H1 (cell line): ENCODE data around the gene GGTLC2. TPM values are rescaled to one million over a fixed set of nuclear protein-coding genes. Genes with fewer than 3 reads are reported as not detected.

Experiments
- CTCF ChIA-PET: fragments of 300-600 bp; sonication (Branson Sonifier 250); formaldehyde crosslinking; loops from one replicate; lab custom pipeline; 2021; ENCODE audit not compliant: partially characterized antibody; lab: Charles Lee
- POLR2A ChIA-PET: fragments of 300-600 bp; sonication (Branson Sonifier 250); formaldehyde crosslinking; loops from one replicate; lab custom pipeline; 2021; ENCODE audit warnings: inconsistent platforms; ENCODE audit not compliant: partially characterized antibody; lab: Charles Lee
- DNase-seq, 2 experiments: peaks; one replicate each; pipeline versions ENCODE4 v3.0.0 to v3.0.0-alpha.2; 2010 to 2022; ENCODE audit warnings: low spot score in 2 of 2, low read depth in 1 of 2, mixed read lengths in 1 of 2
- FAIRE-seq: peaks from 2 replicates; lab custom pipeline; 2011; peaks lifted over from hg19 to GRCh38; lab: Jason Lieb, UNC
- H2AFZ ChIP-seq: 2 replicates; pipeline ENCODE4 v1.8.1; 2012; ENCODE audit warnings: low read length, inconsistent platforms
- H2AK5ac ChIP-seq: 2 replicates; pipeline ENCODE4 v1.6.1; 2013; ENCODE audit warnings: low read depth, low read length
- H2BK120ac ChIP-seq: replicated peaks from 2 replicates; pipeline ENCODE3; 2013; ENCODE audit warnings: low read depth, low read length, inconsistent platforms
- H2BK12ac ChIP-seq: 2 replicates; pipeline ENCODE4 v1.6.1; 2013; ENCODE audit warnings: low read depth, low read length
- H2BK15ac ChIP-seq: 2 replicates; pipeline ENCODE4 v1.6.1; 2013; ENCODE audit warnings: low read length
- H2BK20ac ChIP-seq: 2 replicates; pipeline ENCODE4 v1.6.1; 2013; ENCODE audit warnings: low read length
- H2BK5ac ChIP-seq: 2 replicates; pipeline ENCODE4 v1.6.1; 2013; ENCODE audit warnings: low read depth, low read length
- H3K14ac ChIP-seq: 2 replicates; pipeline ENCODE4 v1.6.1; 2013; ENCODE audit warnings: inconsistent platforms; ENCODE audit not compliant: insufficient read length
- H3K18ac ChIP-seq: 2 replicates; pipeline ENCODE4 v1.6.1; 2013; ENCODE audit warnings: low read length; ENCODE audit errors: extremely low read depth
- H3K23ac ChIP-seq: 2 replicates; pipeline ENCODE4 v1.6.1; 2013; ENCODE audit warnings: inconsistent platforms; ENCODE audit not compliant: insufficient read length
- H3K23me2 ChIP-seq: 2 replicates; pipeline ENCODE4 v1.6.1; 2013; ENCODE audit warnings: low read depth, low read length
- H3K27ac ChIP-seq: 2 replicates; pipeline ENCODE4 v1.6.1; 2011; ENCODE audit warnings: low read depth, low read length, inconsistent platforms
- H3K27me3 ChIP-seq, 4 experiments: replicated peaks in 1 of 4; 1 replicate in 1 of 4; 2 replicates in 3 of 4; pipeline versions ENCODE4 v1.6.1 to v1.8.1; 2011 to 2013; ENCODE audit warnings: low read length in 3 of 4, mild to moderate bottlenecking in 3 of 4, inconsistent platforms in 2 of 4, mixed read lengths in 2 of 4, moderate library complexity in 1 of 4; ENCODE audit not compliant: control insufficient read depth in 3 of 4, insufficient read depth in 3 of 4; ENCODE audit errors: extremely low read depth in 1 of 4
- H3K36me3 ChIP-seq, 4 experiments: 2 replicates each; pipeline versions ENCODE4 v1.6.1 to v1.8.1; 2011 to 2013; ENCODE audit warnings: mild to moderate bottlenecking in 4 of 4, low read length in 3 of 4, moderate library complexity in 2 of 4, control low read depth in 1 of 4, inconsistent platforms in 1 of 4; ENCODE audit not compliant: insufficient read depth in 4 of 4, control insufficient read depth in 2 of 4
- H3K4ac ChIP-seq: replicated peaks from 2 replicates; pipeline ENCODE3; 2013; ENCODE audit warnings: low read length, low read depth, mixed read lengths, inconsistent platforms; ENCODE audit not compliant: insufficient read length
- H3K4me1 ChIP-seq, 4 experiments: replicated peaks in 1 of 4; 1 replicate in 1 of 4; 2 replicates in 3 of 4; pipeline versions ENCODE4 v1.6.1 to v1.8.1; 2011 to 2013; ENCODE audit warnings: low read length in 3 of 4, inconsistent platforms in 2 of 4, mixed read lengths in 1 of 4; ENCODE audit not compliant: insufficient read depth in 4 of 4, control insufficient read depth in 3 of 4
- H3K4me2 ChIP-seq, 2 experiments: 2 replicates each; pipeline versions ENCODE4 v1.6.1 to v1.8.1; 2011 to 2013; ENCODE audit warnings: low read depth in 2 of 2, low read length in 2 of 2, control low read depth in 1 of 2, inconsistent platforms in 1 of 2, mild to moderate bottlenecking in 1 of 2; ENCODE audit not compliant: insufficient read depth in 1 of 2
- H3K4me3 ChIP-seq, 4 experiments: fragments of 200-600, 300-600 bp in 1 of 4; sonication (generic), shearing (Covaris generic), sonication (Bioruptor Twin) in 1 of 4; 2 replicates each; pipeline versions ENCODE4 v1.5.1 to v1.8.1; 2011 to 2016; ENCODE audit warnings: low read length in 4 of 4, low read depth in 3 of 4, control low read depth in 2 of 4, inconsistent platforms in 2 of 4, mild to moderate bottlenecking in 2 of 4, mixed read lengths in 1 of 4, moderate library complexity in 1 of 4; ENCODE audit not compliant: insufficient read depth in 2 of 4; ENCODE audit errors: extremely low read depth in 1 of 4
- H3K56ac ChIP-seq: replicated peaks from 2 replicates; pipeline ENCODE3; 2013; ENCODE audit warnings: low read depth, mild to moderate bottlenecking, mixed read lengths, low read length, inconsistent platforms; ENCODE audit not compliant: insufficient read length
- H3K79me1 ChIP-seq: 2 replicates; pipeline ENCODE4 v1.6.1; 2013; ENCODE audit warnings: low read depth, low read length, control low read depth
- H3K79me2 ChIP-seq, 2 experiments: 2 replicates each; pipeline versions ENCODE4 v1.6.1 to v1.8.1; 2012 to 2013; ENCODE audit warnings: low read length in 2 of 2, mild to moderate bottlenecking in 2 of 2, inconsistent platforms in 1 of 2; ENCODE audit not compliant: insufficient read depth in 2 of 2, control insufficient read depth in 1 of 2
- H3K9ac ChIP-seq, 4 experiments: replicated peaks in 1 of 4; 1 replicate in 1 of 4; 2 replicates in 3 of 4; pipeline versions ENCODE4 v1.6.1 to v1.8.1; 2011 to 2013; ENCODE audit warnings: low read depth in 3 of 4, low read length in 3 of 4, control low read depth in 2 of 4, mild to moderate bottlenecking in 2 of 4, moderate library complexity in 2 of 4, inconsistent platforms in 1 of 4; ENCODE audit errors: extremely low read depth in 1 of 4
- H3K9me3 ChIP-seq, 2 experiments: 2 replicates each; pipeline versions ENCODE4 v1.6.1 to v1.8.1; 2012 to 2013; ENCODE audit warnings: mild to moderate bottlenecking in 2 of 2, moderate library complexity in 2 of 2, control low read depth in 1 of 2, inconsistent platforms in 1 of 2, low read depth in 1 of 2, low read length in 1 of 2, mixed read lengths in 1 of 2; ENCODE audit not compliant: insufficient read depth in 2 of 2
- H4K20me1 ChIP-seq, 2 experiments: replicated peaks in 1 of 2; 2 replicates each; pipeline versions ENCODE3 to v1.8.1; 2011 to 2013; ENCODE audit warnings: inconsistent platforms in 2 of 2, low read length in 2 of 2, mild to moderate bottlenecking in 1 of 2; ENCODE audit not compliant: insufficient read depth in 2 of 2, control insufficient read depth in 1 of 2
- H4K5ac ChIP-seq: 2 replicates; pipeline ENCODE4 v1.6.1; 2013; ENCODE audit warnings: low read length, low read depth, mixed read lengths, inconsistent platforms; ENCODE audit not compliant: insufficient read length
- H4K8ac ChIP-seq: 2 replicates; pipeline ENCODE4 v1.8.0; 2013; ENCODE audit warnings: mild to moderate bottlenecking, moderate library complexity, low read length, inconsistent platforms; ENCODE audit not compliant: insufficient read depth; ENCODE audit errors: extremely low read depth
- H4K91ac ChIP-seq: replicated peaks from 2 replicates; pipeline ENCODE3; 2013; ENCODE audit warnings: low read length, mixed read lengths, inconsistent platforms; ENCODE audit not compliant: insufficient read length
- ASH2L ChIP-seq: fragments of 200-600, 300-600 bp; sonication (generic); IDR thresholded peaks from one replicate; pipeline ENCODE4 v1.7.1; 2017; ENCODE audit warnings: low read length
- BACH1 ChIP-seq: IDR thresholded peaks from 2 replicates; pipeline ENCODE4 v1.6.1; 2012; ENCODE audit warnings: low read length, improper control_type of control experiment
- CHD2 ChIP-seq: IDR thresholded peaks from 2 replicates; pipeline ENCODE4 v1.6.1; 2012; ENCODE audit warnings: low read length, improper control_type of control experiment
- EP300 ChIP-seq, 2 experiments: IDR thresholded peaks; 1 replicate in 1 of 2; 2 replicates in 1 of 2; pipeline ENCODE4 v1.6.1; 2011 to 2012; ENCODE audit warnings: low read depth in 2 of 2, low read length in 2 of 2, mild to moderate bottlenecking in 2 of 2, borderline replicate concordance in 1 of 2, inconsistent platforms in 1 of 2, moderate library complexity in 1 of 2
- FOSL1 ChIP-seq: IDR thresholded peaks from 2 replicates; pipeline ENCODE4 v1.6.1; 2011; ENCODE audit warnings: mild to moderate bottlenecking, low read depth, low read length, moderate library complexity; ENCODE audit not compliant: insufficient read depth
- POLR2AphosphoS5 ChIP-seq: IDR thresholded peaks from 2 replicates; pipeline ENCODE4 v1.6.1; 2011; ENCODE audit warnings: low read depth, low read length
- SIN3A ChIP-seq, 2 experiments: IDR thresholded peaks in 1 of 2; conservative IDR thresholded peaks in 1 of 2; 2 replicates each; pipeline ENCODE4 v1.6.1; 2011 to 2012; ENCODE audit warnings: low read length in 2 of 2, improper control_type of control experiment in 1 of 2, low read depth in 1 of 2, mild to moderate bottlenecking in 1 of 2
- SP2 ChIP-seq: IDR thresholded peaks from 2 replicates; pipeline ENCODE4 v1.6.1; 2012; ENCODE audit warnings: mild to moderate bottlenecking, low read length, inconsistent platforms
- USF2 ChIP-seq: IDR thresholded peaks from 2 replicates; pipeline ENCODE4 v1.6.1; 2011; ENCODE audit warnings: low read length, improper control_type of control experiment
- YY1 ChIP-seq: IDR thresholded peaks from 2 replicates; pipeline ENCODE4 v1.6.1; 2011; ENCODE audit warnings: low read depth, mild to moderate bottlenecking, low read length
- WGBS, 2 experiments: shearing (Covaris generic) in 1 of 2; methylation state at CpG; one replicate each; pipeline versions ENCODE4 v1.1.6 to v1.1.7; 2013 to 2015; ENCODE audit warnings: low lambda C conversion rate in 2 of 2, mixed read lengths in 2 of 2, inconsistent platforms in 1 of 2, low coverage in 1 of 2, missing lambda C conversion rate in 1 of 2; ENCODE audit not compliant: insufficient replicate concordance in 2 of 2, insufficient coverage in 1 of 2, insufficient read length in 1 of 2; ENCODE audit errors: extremely low coverage in 1 of 2, missing lambda C conversion rate in 1 of 2; 5-methylcytosine and 5-hydroxymethylcytosine counted together
- polyA plus RNA-seq, 7 experiments: library from polyadenylated mRNA; depleted of rRNA in 3 of 7; stranded (reverse) in 5 of 7; unstranded in 2 of 7; fragments of >200 nt in 5 of 7; fragments of 200-250 nt in 2 of 7; gene quantifications; 1 replicate in 5 of 7; 2 replicates in 1 of 7; 4 replicates in 1 of 7; pipeline versions ENCODE4 v1.2.1 to v1.2.3, GENCODE V29; 2011 to 2013; ENCODE audit warnings: missing spikeins in 2 of 7, mixed read lengths in 2 of 7
- total RNA-seq: library from RNA; stranded (reverse); fragmentation: NEBNext Ultra II Directional; extraction: Animal tissue kit (Norgen Biotek cat#: 25700); gene quantifications from 2 replicates; pipeline ENCODE4 v1.2.1, GENCODE V29; 2021
- TF ChIP-seq, protein P1 (sequence below), 3 experiments: IDR thresholded peaks; 1 replicate in 2 of 3; 2 replicates in 1 of 3; pipeline versions ENCODE4 v1.5.1 to v1.6.1; 2011; ENCODE audit warnings: low read length in 3 of 3, mild to moderate bottlenecking in 3 of 3, inconsistent platforms in 2 of 3, low read depth in 1 of 3, moderate library complexity in 1 of 3; ENCODE audit not compliant: insufficient read depth in 1 of 3; ENCODE audit errors: control extremely low read depth in 1 of 3

The GGTLC2 gene
- total and polyA plus RNA-seq, 2 of the 8 experiments (the other 6 are each of a cell fraction or from before 2014, with no cell fraction given): not detected

GRCh38 chr22:22673099-22673498 is 28.7 kb downstream of the GGTLC2 start:
- WGBS, 2 experiments: 63% methylated on average over 3 of the region's 3 CpGs; no CpG with 5 or more reads in 1 of the 2 experiments
- CTCF ChIA-PET: no interaction called here
- TF ChIP-seq BACH1 (no peak), FOSL1 (no peak), SP2 (no peak), EP300 (IDR thresholded peaks at IDR 0.05; ENCODE audit: borderline replicate concordance in 1 of 2, low read depth in 2 of 2, low read length in 2 of 2) (no peak), POLR2AphosphoS5 (no peak), SIN3A (conservative IDR thresholded peaks at IDR 0.05 in 1 of 2, IDR thresholded peaks at IDR 0.05 in 1 of 2; ENCODE audit: low read depth in 1 of 2, low read length in 2 of 2) (no peak), ASH2L (no peak), USF2 (no peak), YY1 (no peak), CHD2 (no peak)
- TF ChIP-seq, protein P1, sequence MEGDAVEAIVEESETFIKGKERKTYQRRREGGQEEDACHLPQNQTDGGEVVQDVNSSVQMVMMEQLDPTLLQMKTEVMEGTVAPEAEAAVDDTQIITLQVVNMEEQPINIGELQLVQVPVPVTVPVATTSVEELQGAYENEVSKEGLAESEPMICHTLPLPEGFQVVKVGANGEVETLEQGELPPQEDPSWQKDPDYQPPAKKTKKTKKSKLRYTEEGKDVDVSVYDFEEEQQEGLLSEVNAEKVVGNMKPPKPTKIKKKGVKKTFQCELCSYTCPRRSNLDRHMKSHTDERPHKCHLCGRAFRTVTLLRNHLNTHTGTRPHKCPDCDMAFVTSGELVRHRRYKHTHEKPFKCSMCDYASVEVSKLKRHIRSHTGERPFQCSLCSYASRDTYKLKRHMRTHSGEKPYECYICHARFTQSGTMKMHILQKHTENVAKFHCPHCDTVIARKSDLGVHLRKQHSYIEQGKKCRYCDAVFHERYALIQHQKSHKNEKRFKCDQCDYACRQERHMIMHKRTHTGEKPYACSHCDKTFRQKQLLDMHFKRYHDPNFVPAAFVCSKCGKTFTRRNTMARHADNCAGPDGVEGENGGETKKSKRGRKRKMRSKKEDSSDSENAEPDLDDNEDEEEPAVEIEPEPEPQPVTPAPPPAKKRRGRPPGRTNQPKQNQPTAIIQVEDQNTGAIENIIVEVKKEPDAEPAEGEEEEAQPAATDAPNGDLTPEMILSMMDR (IDR thresholded peaks at IDR 0.05; ENCODE audit: control extremely low read depth in 1 of 3, insufficient read depth in 1 of 3, low read depth in 1 of 3, low read length in 3 of 3): no peak

More at GRCh38 chr22:22673099-22673498, 28.7 kb downstream of the GGTLC2 start:
- H3K18ac ChIP-seq: no peak overlapping the region
- H2AFZ ChIP-seq: no peak overlapping the region
- H3K56ac ChIP-seq: no peak overlapping the region
- H2BK5ac ChIP-seq: no peak overlapping the region
- H4K8ac ChIP-seq: no peak overlapping the region
- H2BK120ac ChIP-seq: no peak overlapping the region
- H2BK15ac ChIP-seq: no peak overlapping the region
- H4K5ac ChIP-seq: no peak overlapping the region
- FAIRE-seq (no peak), DNase-seq (no peak)
- H3K23ac ChIP-seq: no peak overlapping the region
- H3K23me2 ChIP-seq: no peaks in the 10 kb centered on the region
- H3K79me1 ChIP-seq: no peaks in the 10 kb centered on the region
- no peak overlapping the region for H2BK12ac ChIP-seq
- no peak overlapping the region for H3K4me2 ChIP-seq
- no peak overlapping the region for H4K91ac ChIP-seq
- no peaks in the 10 kb centered on the region for H4K20me1 ChIP-seq
- POLR2A ChIA-PET: no interaction called here
- no peak overlapping the region for H3K4me3 ChIP-seq
- H3K14ac ChIP-seq: no peak overlapping the region
- H3K9ac ChIP-seq: no peak overlapping the region
- no peak overlapping the region for H3K27ac ChIP-seq
- no peak overlapping the region for H2BK20ac ChIP-seq
- peaks cover 28 to 61% of the 10 kb centered on the region in 2 experiments for H3K9me3 ChIP-seq
- no peak overlapping the region for H3K4ac ChIP-seq
- H2AK5ac ChIP-seq: no peak overlapping the region
- H3K27me3 ChIP-seq: peaks cover 15 to 41% (median 31%) of the 10 kb centered on the region in 4 experiments
- H3K79me2 ChIP-seq: no peaks in the 10 kb centered on the region
- no peaks in the 10 kb centered on the region for H3K4me1 ChIP-seq
- H3K36me3 ChIP-seq: no peaks in the 10 kb centered on the region
